K562 (cell line): ENCODE measurements around the gene UFL1. TPM values are rescaled to one million over a fixed set of nuclear protein-coding genes. Genes with fewer than 3 reads are reported as not detected.
A peak's percentile ranks its signal among the peaks of the same experiment; 100 is the strongest.

ENCODE experiments used
- ARID3B ChIP-seq: fragments of 250-450 bp; sonication (Bioruptor Pico); IDR thresholded peaks from 2 replicates; pipeline ENCODE4 v1.4.0; 2020; ENCODE audit warnings: borderline replicate concordance
- BCL6 ChIP-seq: fragments of 250-450 bp; sonication (Bioruptor Pico); IDR thresholded peaks from 2 replicates; pipeline ENCODE4 v1.4.0; 2020
- CAMTA2 ChIP-seq: fragments of 250-450 bp; sonication (Bioruptor Pico); conservative IDR thresholded peaks from 2 replicates; pipeline ENCODE4 v1.5.1; 2022
- CBFA2T3 ChIP-seq: fragments of 450-650 bp; IDR thresholded peaks from 2 replicates; pipeline ENCODE4 v1.6.1; 2017
- CEBPB ChIP-seq: fragments of 450-650 bp; IDR thresholded peaks from 2 replicates; pipeline ENCODE4 v1.6.1; 2016; ENCODE audit warnings: missing genetic modification characterization, missing compliant biosample characterization
- CEBPG ChIP-seq, 3 experiments: fragments of 200-800 bp in 1 of 3; sonication (Bioruptor generic) in 1 of 3; sonication (generic) in 1 of 3; formaldehyde crosslinking in 1 of 3; IDR thresholded peaks in 2 of 3; conservative IDR thresholded peaks in 1 of 3; 2 replicates each; pipeline versions ENCODE4 v1.6.1 to v1.8.0; 2016 to 2022; ENCODE audit warnings: missing compliant biosample characterization in 2 of 3, missing genetic modification characterization in 2 of 3, mild to moderate bottlenecking in 1 of 3, missing genetic modification reagents in 1 of 3
- EP400 ChIP-seq: fragments of 450-650 bp; IDR thresholded peaks from 2 replicates; pipeline ENCODE4 v1.6.1; 2017; ENCODE audit warnings: antibody characterized with exemption, mild to moderate bottlenecking, moderate library complexity
- ETV1 ChIP-seq: fragments of 450-650 bp; conservative IDR thresholded peaks from 2 replicates; pipeline ENCODE4 v1.6.1; 2016; ENCODE audit warnings: missing genetic modification characterization, control low read depth, low read depth, missing compliant biosample characterization
- FOXM1 ChIP-seq, 2 experiments: fragments of 450-650 bp in 1 of 2; sonication (generic) in 1 of 2; formaldehyde crosslinking in 1 of 2; IDR thresholded peaks; 2 replicates each; pipeline versions ENCODE4 v1.6.1 to v1.9.0; 2017 to 2022; ENCODE audit warnings: low read depth in 2 of 2, mild to moderate bottlenecking in 2 of 2, missing genetic modification reagents in 1 of 2, moderate library complexity in 1 of 2
- HDAC8 ChIP-seq: fragments of 450-650 bp; IDR thresholded peaks from 2 replicates; pipeline ENCODE4 v1.6.1; 2016; ENCODE audit warnings: mild to moderate bottlenecking, missing genetic modification characterization, moderate library complexity, missing compliant biosample characterization
- HIVEP1 ChIP-seq: fragments of 250-450 bp; sonication (Bioruptor Pico); IDR thresholded peaks from 2 replicates; pipeline ENCODE4 v1.4.0; 2020; ENCODE audit warnings: mild to moderate bottlenecking
- IFI16 ChIP-seq: fragments of 250-450 bp; sonication (Bioruptor Pico); IDR thresholded peaks from 2 replicates; pipeline ENCODE4 v2.1.2; 2022; ENCODE audit warnings: mild to moderate bottlenecking, inconsistent platforms
- MAFF ChIP-seq: IDR thresholded peaks from 2 replicates; pipeline ENCODE4 v1.6.1; 2012; ENCODE audit warnings: low read length, improper control_type of control experiment
- MAZ ChIP-seq, 2 experiments: fragments of 450-650 bp in 1 of 2; sonication (generic) in 1 of 2; formaldehyde crosslinking; IDR thresholded peaks in 1 of 2; conservative IDR thresholded peaks in 1 of 2; 2 replicates each; pipeline versions ENCODE4 v1.4.0 to v1.5.0; 2020; ENCODE audit warnings: mild to moderate bottlenecking in 1 of 2, missing genetic modification reagents in 1 of 2
- PBX2 ChIP-seq, 2 experiments: IDR thresholded peaks in 1 of 2; conservative IDR thresholded peaks in 1 of 2; 2 replicates each; pipeline ENCODE4 v1.6.1; 2016; ENCODE audit warnings: low read depth in 2 of 2, mild to moderate bottlenecking in 1 of 2, missing compliant biosample characterization in 1 of 2, missing genetic modification characterization in 1 of 2, moderate library complexity in 1 of 2
- PURB ChIP-seq: sonication (generic); formaldehyde crosslinking; IDR thresholded peaks from 2 replicates; pipeline ENCODE4 v1.9.0; 2021; ENCODE audit warnings: low read depth, mild to moderate bottlenecking, missing genetic modification reagents
- TEAD2 ChIP-seq: fragments of 450-650 bp; IDR thresholded peaks from 2 replicates; pipeline ENCODE4 v1.6.1; 2016; ENCODE audit warnings: missing genetic modification characterization, control low read depth, missing compliant biosample characterization
- THAP12 ChIP-seq: fragments of 250-450 bp; sonication (Bioruptor Pico); IDR thresholded peaks from 2 replicates; pipeline ENCODE4 v1.9.0; 2021; ENCODE audit warnings: mild to moderate bottlenecking, inconsistent platforms
- ZNF583 ChIP-seq: fragments of 250-450 bp; sonication (Bioruptor Pico); IDR thresholded peaks from 2 replicates; pipeline ENCODE4 v1.4.0; 2020
- polyA plus RNA-seq, 8 experiments: library from polyadenylated mRNA; depleted of rRNA in 4 of 8; stranded (reverse) in 5 of 8; unstranded in 3 of 8; fragments of >200 nt; fragmentation: Nextera tagmentation in 2 of 8; fragmentation: Illumina TruSeq in 1 of 8; extraction: Ambion mirVana in 2 of 8; extraction: Trizol in 1 of 8; gene quantifications; 2 replicates each; pipeline versions ENCODE4 v1.2.1 to v1.2.3, GENCODE V29; 2011 to 2014; ENCODE audit warnings: inconsistent platforms in 1 of 8, missing spikeins in 1 of 8
- total RNA-seq, 7 experiments: library from RNA; depleted of rRNA in 6 of 7; stranded (reverse); fragments of >200 nt in 6 of 7; fragmentation: Illumina TruSeq in 2 of 7; extraction: Trizol in 2 of 7; gene quantifications; 2 replicates each; pipeline versions ENCODE4 v1.2.1 to v1.2.3, GENCODE V29; 2011 to 2021; ENCODE audit warnings: low replicate concordance in 1 of 7

The UFL1 gene
- total and polyA plus RNA-seq, 9 of the 15 experiments (the other 6 are each of a cell fraction or from before 2014, with no cell fraction given) = 10.9 to 23.1 (median 18.3) TPM

- no peak for TF ChIP-seq PBX2 (CRISPR knock-in tag; IDR thresholded peaks at IDR 0.05; ENCODE audit: low read depth)
- 0 out of 2 replicates have a peak, but pooled peaks have one; percentile 15 for TF ChIP-seq PBX2 (tag; conservative IDR thresholded peaks at IDR 0.05; ENCODE audit: low read depth)
- TF ChIP-seq HDAC8 (tag) = no peak
- TF ChIP-seq PURB (CRISPR knock-in tag) = no peak
- peak in 1 of 2 experiments; percentile 58; a peak in 2 of 4 replicates for TF ChIP-seq MAZ (CRISPR knock-in tag; conservative IDR thresholded peaks at IDR 0.05 in 1 of 2, IDR thresholded peaks at IDR 0.05 in 1 of 2)
- TF ChIP-seq FOXM1 (IDR thresholded peaks at IDR 0.05; ENCODE audit: low read depth) = no peak
- TF ChIP-seq FOXM1 (CRISPR knock-in tag; IDR thresholded peaks at IDR 0.05; ENCODE audit: low read depth) = no peak
- peak; percentile 48 for TF ChIP-seq ETV1 (tag)
- TF ChIP-seq HIVEP1 (CRISPR knock-in tag) = no peak
- TF ChIP-seq IFI16 (CRISPR knock-in tag) = no peak
- TF ChIP-seq EP400 = no peak
- no peak for TF ChIP-seq MAFF
- no peak for TF ChIP-seq CEBPG (CRISPR knock-in tag; IDR thresholded peaks at IDR 0.05)
- 0 out of 4 replicates have a peak, but pooled peaks of 1 of the 2 experiments have one; percentile 25 for TF ChIP-seq CEBPG (tag; conservative IDR thresholded peaks at IDR 0.05 in 1 of 2, IDR thresholded peaks at IDR 0.05 in 1 of 2)
- TF ChIP-seq TEAD2 = peak; percentile 64; the same call in 1 of the 2 replicates
- no peak for TF ChIP-seq THAP12 (CRISPR knock-in tag)
- TF ChIP-seq CEBPB (tag) = peak; percentile 61
- 0 out of 2 replicates have a peak, but pooled peaks have one; percentile 67 for TF ChIP-seq ZNF583
- peak; percentile 36; the same call in 1 of the 2 replicates for TF ChIP-seq BCL6 (CRISPR knock-in tag)
- TF ChIP-seq CBFA2T3 = peak; percentile 45
- TF ChIP-seq CAMTA2 (CRISPR knock-in tag) = no peak
- no peak for TF ChIP-seq ARID3B
Measured at GRCh38 chr6:96520171-96521115, 1.2 kb upstream of the UFL1 start (continued).
